GM12801 (cell line): ENCODE measurements around the gene TRHDE.

ENCODE experiments used
- CTCF ChIP-seq: IDR thresholded peaks from one replicate; pipeline ENCODE4 v1.5.1; 2011; ENCODE audit warnings: control low read depth; ENCODE audit not compliant: insufficient read length; ENCODE audit errors: extremely low read depth

TRHDE gene

GRCh38 chr12:72268386-72268785 is 3.8 kb upstream of the TRHDE start:
- TF ChIP-seq CTCF = no peak

- TF ChIP-seq CTCF = no peak
Observed at GRCh38 chr12:72269491-72269890, 2.7 kb upstream of the TRHDE start.

- no peak for TF ChIP-seq CTCF
Observed at GRCh38 chr12:72270246-72270645, 1.9 kb upstream of the TRHDE start.

GRCh38 chr12:72270961-72271360 is 1.2 kb upstream of the TRHDE start:
- TF ChIP-seq CTCF = no peak

- TF ChIP-seq CTCF = no peak
Observed at GRCh38 chr12:72271451-72272090, 599 bp upstream of the TRHDE start.

- TF ChIP-seq CTCF = no peak
Observed at GRCh38 chr12:72272731-72273498, 745 bp downstream of the TRHDE start.

- TF ChIP-seq CTCF = no peak
Observed at GRCh38 chr12:72273499-72273837, 1.3 kb downstream of the TRHDE start.
